HEK293T (cell line): ENCODE measurements around the gene RBMX.
"Not testable (repeated sequence)": the region's sequence is repeated elsewhere in the genome, so short reads cannot be mapped to it uniquely, and the experiment has no call there.

Experiments
- CTCF ChIA-PET: fragments of 350-600 bp; formaldehyde crosslinking; extraction: SDS; loops from one replicate; lab custom pipeline; 2021; ENCODE audit warnings: antibody characterized with exemption, inconsistent platforms; lab: Yijun Ruan, JAX
- POLR2A ChIA-PET: fragments of 350-600 bp; formaldehyde crosslinking; extraction: SDS; loops from one replicate; lab custom pipeline; 2020; ENCODE audit warnings: antibody characterized with exemption, inconsistent platforms; lab: Yijun Ruan, JAX
- DNase-seq: peaks from one replicate; pipeline ENCODE4 v3.0.0; 2012; ENCODE audit warnings: mixed read lengths; ENCODE audit errors: extremely low spot score
- ARNT ChIP-seq: fragments of 450-650 bp; IDR thresholded peaks from 2 replicates; pipeline ENCODE4 v1.6.1; 2017; ENCODE audit warnings: mild to moderate bottlenecking
- BHLHE40 ChIP-seq: fragments of 450-650 bp; IDR thresholded peaks from 2 replicates; pipeline ENCODE4 v1.6.1; 2016; ENCODE audit warnings: mild to moderate bottlenecking, moderate library complexity, borderline replicate concordance
- CTBP1 ChIP-seq: fragments of 450-650 bp; IDR thresholded peaks from 2 replicates; pipeline ENCODE4 v1.6.1; 2016; ENCODE audit warnings: borderline replicate concordance
- ELF4 ChIP-seq: fragments of 450-650 bp; IDR thresholded peaks from 2 replicates; pipeline ENCODE4 v1.6.1; 2017; ENCODE audit warnings: antibody characterized with exemption
- FOXA1 ChIP-seq: fragments of 450-650 bp; IDR thresholded peaks from 2 replicates; pipeline ENCODE4 v1.6.1; 2016; ENCODE audit warnings: mild to moderate bottlenecking
- FOXK2 ChIP-seq: fragments of 450-650 bp; IDR thresholded peaks from 2 replicates; pipeline ENCODE4 v1.6.1; 2016; ENCODE audit warnings: mild to moderate bottlenecking
- FOXM1 ChIP-seq: fragments of 450-650 bp; IDR thresholded peaks from 2 replicates; pipeline ENCODE4 v1.6.1; 2017; ENCODE audit warnings: mild to moderate bottlenecking, borderline replicate concordance
- HDGF ChIP-seq: fragments of 450-650 bp; IDR thresholded peaks from 2 replicates; pipeline ENCODE4 v1.6.1; 2017; ENCODE audit warnings: antibody characterized with exemption, borderline replicate concordance
- L3MBTL2 ChIP-seq: fragments of 450-650 bp; conservative IDR thresholded peaks from 2 replicates; pipeline ENCODE4 v1.6.1; 2016; ENCODE audit warnings: mild to moderate bottlenecking
- LEF1 ChIP-seq: fragments of 450-650 bp; IDR thresholded peaks from 2 replicates; pipeline ENCODE4 v1.6.1; 2017; ENCODE audit warnings: mild to moderate bottlenecking, borderline replicate concordance
- NFRKB ChIP-seq: fragments of 450-650 bp; IDR thresholded peaks from 2 replicates; pipeline ENCODE4 v1.6.1; 2016; ENCODE audit warnings: mild to moderate bottlenecking, moderate library complexity
- PKNOX1 ChIP-seq: fragments of 450-650 bp; IDR thresholded peaks from 2 replicates; pipeline ENCODE4 v1.6.1; 2016
- SP1 ChIP-seq: fragments of 450-650 bp; IDR thresholded peaks from 2 replicates; pipeline ENCODE4 v1.6.1; 2017
- SUZ12 ChIP-seq: fragments of 450-650 bp; IDR thresholded peaks from 2 replicates; pipeline ENCODE4 v1.6.1; 2016; ENCODE audit warnings: mild to moderate bottlenecking
- TARDBP ChIP-seq: fragments of 450-650 bp; IDR thresholded peaks from 2 replicates; pipeline ENCODE4 v1.6.1; 2016
- ZNF384 ChIP-seq: fragments of 450-650 bp; IDR thresholded peaks from 2 replicates; pipeline ENCODE4 v1.6.1; 2016

RBMX gene

GRCh38 chrX:136910565-136911035 lies 30.1 kb upstream of the RBMX start:
- CTCF ChIA-PET: no interaction called here
- no peak for DNase-seq
- POLR2A ChIA-PET: interaction anchor here (0.8 to 0.9 kb wide), 2 partner anchors 30 to 31 kb away, joined by 3 to 5 read pairs; partner anchors contain the start of gene RBMX
- no peak for TF ChIP-seq FOXA1
- TF ChIP-seq FOXK2: no peak
- no peak for TF ChIP-seq ELF4
- TF ChIP-seq ZNF384: no peak
- TF ChIP-seq ARNT: no peak
- TF ChIP-seq FOXM1: no peak

DNA sequence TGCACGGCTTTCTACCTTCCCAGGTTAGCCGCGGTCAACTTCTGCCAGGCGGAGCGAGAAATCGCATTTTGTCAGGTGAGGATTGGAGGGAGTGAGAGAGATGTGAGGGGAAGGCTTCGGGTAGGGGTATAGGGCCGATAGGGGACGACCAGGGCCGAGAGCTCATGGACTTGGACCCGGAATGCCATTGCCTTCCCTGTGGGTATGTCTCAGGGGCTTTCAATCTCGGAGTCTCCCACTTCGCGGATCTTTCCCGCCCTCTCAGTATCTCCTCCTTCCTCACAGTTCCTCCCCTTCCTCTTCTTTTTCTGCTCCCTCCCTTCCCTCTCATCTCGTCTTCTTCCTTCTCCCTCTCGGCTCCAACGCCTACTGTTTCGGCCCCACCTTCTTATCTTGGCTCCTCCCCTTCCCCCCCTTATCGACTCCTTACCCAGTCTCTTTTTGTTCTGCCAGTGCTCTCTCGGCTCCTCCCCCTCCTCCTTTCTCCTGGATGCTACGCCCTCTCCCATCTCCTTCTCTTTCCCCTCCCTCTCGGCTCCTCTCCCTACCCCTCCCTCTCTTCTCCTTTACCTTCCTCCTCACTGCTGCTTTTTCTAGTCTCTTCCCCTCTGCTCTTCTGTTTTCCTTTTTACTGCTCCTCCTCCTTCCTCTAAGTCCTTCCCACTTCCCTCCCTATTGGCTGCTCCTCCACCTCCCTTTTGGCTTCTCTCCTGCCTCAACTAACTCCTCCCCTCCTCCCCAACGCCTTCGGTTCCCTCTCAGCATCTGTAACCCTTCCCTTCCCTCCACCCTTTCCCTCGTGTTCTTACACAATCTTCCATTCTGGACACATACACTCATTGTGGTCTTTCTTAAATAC lies 29.4 kb upstream of the RBMX start:
- CTCF ChIA-PET: no interaction called here
- TF ChIP-seq L3MBTL2: peak; percentile 88; the same call in 1 of the 2 replicates
- no peak for TF ChIP-seq PKNOX1
- POLR2A ChIA-PET: interaction anchor here (1.0 to 1.8 kb wide), 2 partner anchors 26 to 30 kb away, joined by 6 to 21 read pairs; partner anchors contain the start of gene RBMX
- DNase-seq: peak; percentile 82

GRCh38 chrX:136909119-136909705 lies 28.7 kb upstream of the RBMX start:
- peak; percentile 92 for DNase-seq
- TF ChIP-seq L3MBTL2 (peak; percentile 77), CTBP1 (no peak)
- ChIA-PET POLR2A (interaction anchor here (0.6 to 1.8 kb wide), 4 partner anchors 17 to 29 kb away, joined by 4 to 21 read pairs (median 5); partner anchors contain the start of gene RBMX), CTCF (no interaction called here)

- ChIA-PET CTCF (interaction anchor here (0.5 kb wide), 1 partner anchor 25 kb away, joined by 3 read pairs; no protein-coding TSS in a partner anchor), POLR2A (interaction anchor here (2.6 kb wide), 1 partner anchor 27 kb away, joined by 15 read pairs; the partner anchor contains the start of gene RBMX)
- no peak for DNase-seq
- TF ChIP-seq PKNOX1 (peak; percentile 81), FOXM1 (no peak), SUZ12 (no peak), ARNT (no peak)
Measured at GRCh38 chrX:136907621-136908020, 27.1 kb upstream of the RBMX start.

DNA sequence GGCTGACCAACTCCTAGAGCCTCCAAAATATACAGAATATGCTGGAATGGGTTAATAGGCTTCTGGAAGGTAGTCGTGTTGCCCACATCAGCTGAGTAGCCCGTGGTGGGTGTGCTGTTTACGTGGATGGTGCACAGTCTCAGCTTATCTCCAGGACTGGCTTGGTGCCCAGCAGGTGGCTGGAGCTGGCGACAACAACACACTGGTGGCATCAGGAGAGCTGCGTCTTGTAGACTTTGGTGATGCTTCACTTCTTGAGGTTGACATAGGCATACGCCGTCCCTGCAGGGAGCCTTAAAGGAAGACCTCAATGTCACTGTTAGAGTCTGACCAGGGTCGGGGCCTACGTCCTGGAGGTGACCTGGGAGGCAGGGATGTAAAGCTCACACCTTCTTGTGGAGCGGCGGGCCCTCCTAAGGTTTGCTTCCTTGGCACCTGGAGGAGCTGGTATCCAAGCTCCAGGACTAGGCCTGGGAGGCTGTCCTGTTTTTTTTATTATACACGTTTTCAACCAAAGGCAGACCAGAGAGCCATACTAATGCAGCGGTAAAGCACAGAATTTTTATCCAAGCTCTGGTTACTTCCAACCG lies 26.5 kb upstream of the RBMX start:
- ChIA-PET CTCF (interaction anchor here (0.5 kb wide), 1 partner anchor 24 kb away, joined by 3 read pairs; no protein-coding TSS in a partner anchor), POLR2A (interaction anchor here (2.6 kb wide), 1 partner anchor 26 kb away, joined by 15 read pairs; the partner anchor contains the start of gene RBMX)
- no peak for TF ChIP-seq NFRKB
- no peak for TF ChIP-seq TARDBP
- TF ChIP-seq L3MBTL2: no peak
- TF ChIP-seq ELF4: no peak
- TF ChIP-seq SUZ12: no peak
- no peak for TF ChIP-seq CTBP1
- TF ChIP-seq PKNOX1: no peak
- no peak for TF ChIP-seq LEF1
- TF ChIP-seq SP1: no peak
- no peak for TF ChIP-seq BHLHE40
- TF ChIP-seq FOXM1: no peak
- TF ChIP-seq ARNT: no peak
- TF ChIP-seq FOXA1: no peak
- TF ChIP-seq HDGF: no peak
- no peak for TF ChIP-seq ZNF384
- TF ChIP-seq FOXK2: no peak
- DNase-seq: no peak

GRCh38 chrX:136904067-136904466 lies 23.5 kb upstream of the RBMX start:
- CTCF ChIA-PET, DNase-seq: not testable (repeated sequence)
- POLR2A ChIA-PET: interaction anchor here (1.9 kb wide), 1 partner anchor 23 kb away, joined by 4 read pairs; the partner anchor contains the start of gene RBMX

- not testable (repeated sequence) for DNase-seq
- ChIA-PET POLR2A (interaction anchor here (1.2 kb wide), 1 partner anchor 20 kb away, joined by 3 read pairs; the partner anchor contains the start of gene RBMX), CTCF (interaction anchor here (0.6 kb wide), 1 partner anchor 203 kb away, joined by 4 read pairs; no protein-coding TSS in a partner anchor)
Measured at GRCh38 chrX:136900071-136900470, 19.5 kb upstream of the RBMX start.
